ENCODE data around the gene TMEM184A. TPM values are rescaled to one million over a fixed set of nuclear protein-coding genes. Genes with fewer than 3 reads are reported as not detected.

The TMEM184A gene
- total RNA-seq, 1 experiment from 2014 or later: 13.4 TPM

GRCh38 chr7:1572111-1572822 lies 16.3 kb upstream of the TMEM184A start:
- no peak for DNase-seq (ENCODE audit: low read depth)
- in situ Hi-C loops (cut with HindIII; ENCODE audit: low pct_unique_long_range_greater_than_20kb, low sequenced_read_pairs): no loop called here

- in situ Hi-C loops (cut with HindIII; ENCODE audit: low pct_unique_long_range_greater_than_20kb, low sequenced_read_pairs): no loop called here
- DNase-seq (ENCODE audit: low read depth): peak; percentile 78
These were observed 14.0 kb upstream of the TMEM184A start, which contains the start of gene PSMG3 for GRCh38 chr7:1569833-1570632. TSS of gene PSMG3 (minus strand) at chr7:1570032. CDS start at chr7:1569339, 693 bp downstream.

- in situ Hi-C loops (cut with HindIII; ENCODE audit: low pct_unique_long_range_greater_than_20kb, low sequenced_read_pairs): no loop called here
- DNase-seq (ENCODE audit: low read depth): no peak
These were observed 13.4 kb upstream of the TMEM184A start for GRCh38 chr7:1569440-1569832.

- in situ Hi-C loops (cut with HindIII; ENCODE audit: low pct_unique_long_range_greater_than_20kb, low sequenced_read_pairs): no loop called here
- DNase-seq (ENCODE audit: low read depth): peak; percentile 66
These were observed 13.0 kb upstream of the TMEM184A start for GRCh38 chr7:1569016-1569415.

GRCh38 chr7:1567896-1568510 lies 12.0 kb upstream of the TMEM184A start:
- DNase-seq (ENCODE audit: low read depth): peak; percentile 95
- in situ Hi-C loops (cut with HindIII; ENCODE audit: low pct_unique_long_range_greater_than_20kb, low sequenced_read_pairs): no loop called here

- DNase-seq (ENCODE audit: low read depth): peak; percentile 97
- in situ Hi-C loops (cut with HindIII; ENCODE audit: low pct_unique_long_range_greater_than_20kb, low sequenced_read_pairs): no loop called here
These were observed 11.2 kb upstream of the TMEM184A start for GRCh38 chr7:1567049-1567771.

- in situ Hi-C loops (cut with HindIII; ENCODE audit: low pct_unique_long_range_greater_than_20kb, low sequenced_read_pairs): no loop called here
- no peak for DNase-seq (ENCODE audit: low read depth)
These were observed 10.7 kb upstream of the TMEM184A start for GRCh38 chr7:1566687-1567048.

GRCh38 chr7:1564603-1565022 lies 8.6 kb upstream of the TMEM184A start:
- DNase-seq (ENCODE audit: low read depth): peak; percentile 44

GRCh38 chr7:1563981-1564602 lies 8.1 kb upstream of the TMEM184A start:
- DNase-seq (ENCODE audit: low read depth): no peak
- in situ Hi-C loops (cut with HindIII; ENCODE audit: low pct_unique_long_range_greater_than_20kb, low sequenced_read_pairs): no loop called here

More at GRCh38 chr7:1564603-1565022, 8.6 kb upstream of the TMEM184A start:
- in situ Hi-C loops (cut with HindIII; ENCODE audit: low pct_unique_long_range_greater_than_20kb, low sequenced_read_pairs): no loop called here

- no peak for DNase-seq (ENCODE audit: low read depth)
- in situ Hi-C loops (cut with HindIII; ENCODE audit: low pct_unique_long_range_greater_than_20kb, low sequenced_read_pairs): no loop called here
These were observed 6.6 kb upstream of the TMEM184A start for GRCh38 chr7:1562597-1563051.

GRCh38 chr7:1562116-1562515 lies 6.1 kb upstream of the TMEM184A start:
- in situ Hi-C loops (cut with HindIII; ENCODE audit: low pct_unique_long_range_greater_than_20kb, low sequenced_read_pairs): no loop called here
- no peak for DNase-seq (ENCODE audit: low read depth)

GRCh38 chr7:1561036-1561940 lies 5.3 kb upstream of the TMEM184A start:
- DNase-seq (ENCODE audit: low read depth): no peak
- in situ Hi-C loops (cut with HindIII; ENCODE audit: low pct_unique_long_range_greater_than_20kb, low sequenced_read_pairs): no loop called here

- no peak for DNase-seq (ENCODE audit: low read depth)
- in situ Hi-C loops (cut with HindIII; ENCODE audit: low pct_unique_long_range_greater_than_20kb, low sequenced_read_pairs): no loop called here
These were observed 4.6 kb upstream of the TMEM184A start for GRCh38 chr7:1560620-1561031.

- in situ Hi-C loops (cut with HindIII; ENCODE audit: low pct_unique_long_range_greater_than_20kb, low sequenced_read_pairs): no loop called here
- no peak for DNase-seq (ENCODE audit: low read depth)
These were observed 3.9 kb upstream of the TMEM184A start for GRCh38 chr7:1559626-1560590.

- no peak for DNase-seq (ENCODE audit: low read depth)
- in situ Hi-C loops (cut with HindIII; ENCODE audit: low pct_unique_long_range_greater_than_20kb, low sequenced_read_pairs): no loop called here
These were observed 3.0 kb upstream of the TMEM184A start for GRCh38 chr7:1558841-1559625.

All from Caki2 (cell line).